ENCODE results near the gene DOCK7. TPM values are rescaled to one million over a fixed set of nuclear protein-coding genes. Genes with fewer than 3 reads are reported as not detected.

DOCK7 gene
- total RNA-seq, 1 experiment from 2014 or later = 57.2 TPM

DNA sequence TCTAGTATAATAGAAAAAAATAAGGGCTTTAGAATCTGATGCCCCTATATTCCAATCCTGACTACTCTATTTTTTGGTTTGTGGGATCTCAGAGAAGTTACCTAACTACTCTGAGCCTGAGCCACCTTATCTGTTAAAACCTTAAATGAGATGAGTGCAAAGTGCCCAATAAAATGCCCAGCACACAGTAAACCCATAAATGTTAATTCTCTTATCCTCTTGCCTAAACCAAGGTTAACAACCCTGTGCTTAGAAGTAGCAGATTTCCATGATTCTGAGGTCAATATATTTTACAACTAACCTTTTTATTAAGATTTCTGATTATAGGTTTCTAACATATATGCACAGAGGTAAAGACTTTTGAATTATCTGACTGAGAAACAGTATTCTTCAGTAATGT is 35.8 kb downstream of the DOCK7 start:
- no peak for DNase-seq (ENCODE audit: low read depth, low spot score)
- Histone ChIP-seq H3K4me3 (ENCODE audit: low read depth in 2 of 2, low read length in 2 of 2) (no peak overlapping the region), H3K36me3 (ENCODE audit: control insufficient read depth, insufficient read depth, low read length) (peaks cover 4% of the 10 kb centered on the region; the same call in 1 of the 2 replicates), H3K9me3 (ENCODE audit: control insufficient read depth, insufficient read depth, low read depth, low read length) (no peaks in the 10 kb centered on the region), H3K4me1 (ENCODE audit: control insufficient read depth, insufficient read depth, low read length) (no peaks in the 10 kb centered on the region), H3K27ac (ENCODE audit: low read length) (no peak overlapping the region), H3K27me3 (ENCODE audit: control insufficient read depth, insufficient read depth, low read length) (no peaks in the 10 kb centered on the region)
- TF ChIP-seq POLR2AphosphoS5 (IDR thresholded peaks at IDR 0.05; ENCODE audit: low read depth, low read length) (no peak), SIN3A (IDR thresholded peaks at IDR 0.05; ENCODE audit: borderline replicate concordance, insufficient read depth, low read depth, low read length) (no peak), CTCF (IDR thresholded peaks at IDR 0.05) (no peak), TCF7L2 (IDR thresholded peaks at IDR 0.05; ENCODE audit: low read depth, low read length) (no peak)
- TF ChIP-seq, protein P1, sequence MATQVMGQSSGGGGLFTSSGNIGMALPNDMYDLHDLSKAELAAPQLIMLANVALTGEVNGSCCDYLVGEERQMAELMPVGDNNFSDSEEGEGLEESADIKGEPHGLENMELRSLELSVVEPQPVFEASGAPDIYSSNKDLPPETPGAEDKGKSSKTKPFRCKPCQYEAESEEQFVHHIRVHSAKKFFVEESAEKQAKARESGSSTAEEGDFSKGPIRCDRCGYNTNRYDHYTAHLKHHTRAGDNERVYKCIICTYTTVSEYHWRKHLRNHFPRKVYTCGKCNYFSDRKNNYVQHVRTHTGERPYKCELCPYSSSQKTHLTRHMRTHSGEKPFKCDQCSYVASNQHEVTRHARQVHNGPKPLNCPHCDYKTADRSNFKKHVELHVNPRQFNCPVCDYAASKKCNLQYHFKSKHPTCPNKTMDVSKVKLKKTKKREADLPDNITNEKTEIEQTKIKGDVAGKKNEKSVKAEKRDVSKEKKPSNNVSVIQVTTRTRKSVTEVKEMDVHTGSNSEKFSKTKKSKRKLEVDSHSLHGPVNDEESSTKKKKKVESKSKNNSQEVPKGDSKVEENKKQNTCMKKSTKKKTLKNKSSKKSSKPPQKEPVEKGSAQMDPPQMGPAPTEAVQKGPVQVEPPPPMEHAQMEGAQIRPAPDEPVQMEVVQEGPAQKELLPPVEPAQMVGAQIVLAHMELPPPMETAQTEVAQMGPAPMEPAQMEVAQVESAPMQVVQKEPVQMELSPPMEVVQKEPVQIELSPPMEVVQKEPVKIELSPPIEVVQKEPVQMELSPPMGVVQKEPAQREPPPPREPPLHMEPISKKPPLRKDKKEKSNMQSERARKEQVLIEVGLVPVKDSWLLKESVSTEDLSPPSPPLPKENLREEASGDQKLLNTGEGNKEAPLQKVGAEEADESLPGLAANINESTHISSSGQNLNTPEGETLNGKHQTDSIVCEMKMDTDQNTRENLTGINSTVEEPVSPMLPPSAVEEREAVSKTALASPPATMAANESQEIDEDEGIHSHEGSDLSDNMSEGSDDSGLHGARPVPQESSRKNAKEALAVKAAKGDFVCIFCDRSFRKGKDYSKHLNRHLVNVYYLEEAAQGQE (IDR thresholded peaks at IDR 0.05; ENCODE audit: insufficient read depth in 1 of 2, low read depth in 2 of 2, low read length in 1 of 2) = no peak
- in situ Hi-C loops (cut with HindIII; ENCODE audit: low pct_unique_long_range_greater_than_20kb, low sequenced_read_pairs) = no loop called here
- intact Hi-C loops (cut with micrococcal nuclease; ENCODE audit: unreplicated experiment) = no loop called here
- no peak for ATAC-seq
- ChIA-PET CTCF (no interaction called here), POLR2A (no interaction called here)
- no TSS peak for BruUV-seq (replicated peaks)

DNA sequence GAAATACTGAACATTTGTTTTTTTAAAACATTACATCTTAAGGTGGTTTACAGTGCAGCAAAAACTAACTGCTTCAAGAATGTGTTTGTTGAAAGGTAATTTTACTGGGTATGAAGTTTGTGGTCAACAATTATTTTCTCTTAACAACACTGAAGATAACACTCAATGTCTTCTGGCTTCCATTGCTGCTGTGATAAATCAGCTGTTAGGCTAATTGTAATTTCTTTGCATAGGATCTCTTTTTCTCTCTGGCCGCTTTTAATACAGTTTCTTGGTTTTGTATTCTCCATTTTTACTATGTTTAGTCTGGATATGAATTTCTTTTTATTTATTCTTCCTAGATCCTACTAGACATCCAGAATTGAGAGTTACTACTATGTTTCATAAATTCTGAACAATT is 44.9 kb downstream of the DOCK7 start:
- Histone ChIP-seq H3K27ac (ENCODE audit: low read length) (no peak overlapping the region), H3K36me3 (ENCODE audit: control insufficient read depth, insufficient read depth, low read length) (peaks cover 6% of the 10 kb centered on the region; the same call in 1 of the 2 replicates), H3K9me3 (ENCODE audit: control insufficient read depth, insufficient read depth, low read depth, low read length) (no peaks in the 10 kb centered on the region), H3K4me3 (ENCODE audit: low read depth in 2 of 2, low read length in 2 of 2) (no peak overlapping the region), H3K27me3 (ENCODE audit: control insufficient read depth, insufficient read depth, low read length) (no peaks in the 10 kb centered on the region), H3K4me1 (ENCODE audit: control insufficient read depth, insufficient read depth, low read length) (no peaks in the 10 kb centered on the region)
- POLR2A ChIA-PET = no interaction called here
- no peak for ATAC-seq
- in situ Hi-C loops (cut with HindIII; ENCODE audit: low pct_unique_long_range_greater_than_20kb, low sequenced_read_pairs) = no loop called here
- BruUV-seq (replicated peaks) = TSS peak; percentile 30
- CTCF ChIA-PET = no interaction called here
- intact Hi-C loops (cut with micrococcal nuclease; ENCODE audit: unreplicated experiment) = no loop called here
- DNase-seq (ENCODE audit: low read depth, low spot score) = no peak
- no peak for TF ChIP-seq POLR2AphosphoS5 (IDR thresholded peaks at IDR 0.05; ENCODE audit: low read depth, low read length)
- TF ChIP-seq CTCF (IDR thresholded peaks at IDR 0.05) = no peak
- TF ChIP-seq TCF7L2 (IDR thresholded peaks at IDR 0.05; ENCODE audit: low read depth, low read length) = no peak
- TF ChIP-seq, protein P1 (IDR thresholded peaks at IDR 0.05; ENCODE audit: insufficient read depth in 1 of 2, low read depth in 2 of 2, low read length in 1 of 2) = no peak
- TF ChIP-seq SIN3A (IDR thresholded peaks at IDR 0.05; ENCODE audit: borderline replicate concordance, insufficient read depth, low read depth, low read length) = no peak
